Measurements from ENCODE around the gene MYL11.

- TF ChIP-seq, protein P1, sequence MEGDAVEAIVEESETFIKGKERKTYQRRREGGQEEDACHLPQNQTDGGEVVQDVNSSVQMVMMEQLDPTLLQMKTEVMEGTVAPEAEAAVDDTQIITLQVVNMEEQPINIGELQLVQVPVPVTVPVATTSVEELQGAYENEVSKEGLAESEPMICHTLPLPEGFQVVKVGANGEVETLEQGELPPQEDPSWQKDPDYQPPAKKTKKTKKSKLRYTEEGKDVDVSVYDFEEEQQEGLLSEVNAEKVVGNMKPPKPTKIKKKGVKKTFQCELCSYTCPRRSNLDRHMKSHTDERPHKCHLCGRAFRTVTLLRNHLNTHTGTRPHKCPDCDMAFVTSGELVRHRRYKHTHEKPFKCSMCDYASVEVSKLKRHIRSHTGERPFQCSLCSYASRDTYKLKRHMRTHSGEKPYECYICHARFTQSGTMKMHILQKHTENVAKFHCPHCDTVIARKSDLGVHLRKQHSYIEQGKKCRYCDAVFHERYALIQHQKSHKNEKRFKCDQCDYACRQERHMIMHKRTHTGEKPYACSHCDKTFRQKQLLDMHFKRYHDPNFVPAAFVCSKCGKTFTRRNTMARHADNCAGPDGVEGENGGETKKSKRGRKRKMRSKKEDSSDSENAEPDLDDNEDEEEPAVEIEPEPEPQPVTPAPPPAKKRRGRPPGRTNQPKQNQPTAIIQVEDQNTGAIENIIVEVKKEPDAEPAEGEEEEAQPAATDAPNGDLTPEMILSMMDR (IDR thresholded peaks at IDR 0.05), result no peak
- TF ChIP-seq EP300 (IDR thresholded peaks at IDR 0.05) (no peak), POLR2AphosphoS5 (IDR thresholded peaks at IDR 0.05) (no peak), POLR2A (IDR thresholded peaks at IDR 0.05) (no peak)
These were observed 42.3 kb downstream of the MYL11 start for GRCh38 chr16:30416624-30417528.
